Natural killer cell (primary cell): ENCODE data around the gene ACBD4. TPM values are rescaled to one million over a fixed set of nuclear protein-coding genes. Genes with fewer than 3 reads are reported as not detected.

ENCODE experiments used
- ATAC-seq, 3 donors: fragments of 150-1000 bp in 2 of 3; fragments of 200-7000 bp in 1 of 3; cut with Tn5 transposase; 1 replicate in 1 of 3; 2 replicates in 2 of 3; pipeline ENCODE4 v1.10.0; 2021; ENCODE audit warnings: mild to moderate bottlenecking in 2 of 3, moderate library complexity in 2 of 3
- DNase-seq, 2 donors: peaks; one replicate each; pipeline versions ENCODE4 v3.0.0 to v3.0.0-alpha.2; 2013 to 2021; ENCODE audit warnings: mixed read lengths in 1 of 2
- H3K27ac ChIP-seq: one replicate; pipeline ENCODE4 v1.5.1; 2013; ENCODE audit warnings: mild to moderate bottlenecking, low read length
- H3K27me3 ChIP-seq: one replicate; pipeline ENCODE4 v1.6.1; 2013; ENCODE audit warnings: low read length; ENCODE audit not compliant: control insufficient read depth, insufficient read depth
- H3K36me3 ChIP-seq: one replicate; pipeline ENCODE4 v1.6.1; 2013; ENCODE audit warnings: low read length; ENCODE audit not compliant: control insufficient read depth, insufficient read depth
- H3K4me1 ChIP-seq: one replicate; pipeline ENCODE4 v1.6.1; 2013; ENCODE audit warnings: low read length; ENCODE audit not compliant: control insufficient read depth, insufficient read depth
- H3K4me3 ChIP-seq: one replicate; pipeline ENCODE4 v1.5.1; 2013; ENCODE audit warnings: low read length
- H3K9me3 ChIP-seq: one replicate; pipeline ENCODE4 v1.6.1; 2013; ENCODE audit warnings: low read length; ENCODE audit not compliant: control insufficient read depth, insufficient read depth
- H3K27ac Mint-ChIP-seq, 2 donors: one replicate each; pipeline ENCODE4 v1.8.0; 2022; ENCODE audit warnings: mild to moderate bottlenecking in 2 of 2, mixed read lengths in 2 of 2, moderate library complexity in 1 of 2
- H3K27me3 Mint-ChIP-seq, 2 donors: one replicate each; pipeline ENCODE4 v1.8.0; 2022; ENCODE audit warnings: low read depth in 2 of 2, mixed read lengths in 2 of 2
- H3K36me3 Mint-ChIP-seq: one replicate; pipeline ENCODE4 v1.8.0; 2022; ENCODE audit warnings: mixed read lengths
- H3K4me1 Mint-ChIP-seq, 2 donors: one replicate each; pipeline ENCODE4 v1.8.0; 2022; ENCODE audit warnings: mixed read lengths in 2 of 2
- H3K4me3 Mint-ChIP-seq: one replicate; pipeline ENCODE4 v1.8.0; 2022; ENCODE audit warnings: mild to moderate bottlenecking, moderate library complexity, mixed read lengths
- H3K9me3 Mint-ChIP-seq, 2 donors: one replicate each; pipeline ENCODE4 v1.8.0; 2022; ENCODE audit warnings: mixed read lengths in 2 of 2
- CTCF ChIP-seq: fragments of 200-600 bp; IDR thresholded peaks from one replicate; pipeline ENCODE4 v1.8.0; 2022; ENCODE audit warnings: antibody characterized with exemption
- WGBS: methylation state at CpG from one replicate; pipeline ENCODE4 v1.1.7; 2013; ENCODE audit warnings: missing lambda C conversion rate; ENCODE audit not compliant: insufficient coverage; 5-methylcytosine and 5-hydroxymethylcytosine counted together
- intact Hi-C: fragments of 100-400 bp; cut with micrococcal nuclease; formaldehyde crosslinking; loops from one replicate; pipeline ENCODE4 v1.14.2; 2022
- total RNA-seq, 4 donors: library from RNA; stranded (reverse); fragments of 120-200 nt in 1 of 4; gene quantifications; one replicate each; pipeline versions ENCODE4 v1.2.3 to v1.2.4, GENCODE V29; 2013 to 2022

The ACBD4 gene
- total RNA-seq, 3 donors from 2014 or later (not counting 1 experiment from before 2014, with no cell fraction given): 12.0 to 15.9 (median 14.2) TPM

GRCh38 chr17:45160447-45161287, 25.2 kb downstream of the ACBD4 start:
- no peaks in the 10 kb centered on the region for H3K27me3 ChIP-seq
- TF ChIP-seq CTCF: no peak
- no peaks in the 10 kb centered on the region for H3K9me3 ChIP-seq
- intact Hi-C loops: loop anchor here (1.0 kb wide), 3 partner anchors 12 to 99 kb away; partner anchors contain the start of genes ACBD4, HEXIM1 and NMT1
- peak in 1 of 2 donors; percentile 75 for DNase-seq
- peak overlapping the region; percentile 99 for H3K4me3 ChIP-seq
- WGBS: 0% methylated on average over 48 of the region's 48 CpGs
- Mint-ChIP-seq H3K9me3 (no peaks in the 10 kb centered on the region), H3K27me3 (no peaks in the 10 kb centered on the region), H3K27ac (peak overlapping the region; percentile 93 to 94), H3K4me1 (peaks cover 33 to 46% of the 10 kb centered on the region in 2 donors), H3K36me3 (no peaks in the 10 kb centered on the region), H3K4me3 (peak overlapping the region; percentile 95)
- peaks cover 3% of the 10 kb centered on the region for H3K36me3 ChIP-seq
- peak overlapping the region; percentile 100 for H3K27ac ChIP-seq
- peaks cover 22% of the 10 kb centered on the region for H3K4me1 ChIP-seq
- peak; percentile 15 to 36 (median 17) for ATAC-seq

- H3K9me3 ChIP-seq: no peaks in the 10 kb centered on the region
- no peaks in the 10 kb centered on the region for H3K9me3 Mint-ChIP-seq
- H3K36me3 Mint-ChIP-seq: no peaks in the 10 kb centered on the region
- H3K4me1 ChIP-seq: peaks cover 22% of the 10 kb centered on the region
- TF ChIP-seq CTCF: no peak
- H3K27me3 ChIP-seq: no peaks in the 10 kb centered on the region
- no peaks in the 10 kb centered on the region for H3K27me3 Mint-ChIP-seq
- DNase-seq: peak; percentile 97 to 99
- peaks cover 33 to 46% of the 10 kb centered on the region in 2 donors for H3K4me1 Mint-ChIP-seq
- peak within 1 kb of the TSS; percentile 100 for H3K27ac ChIP-seq
- under 1% methylated on average over 53 of the region's 53 CpGs for WGBS
- peak within 1 kb of the TSS; percentile 93 to 94 for H3K27ac Mint-ChIP-seq
- peak; percentile 91 to 97 (median 93) for ATAC-seq
- H3K4me3 Mint-ChIP-seq: peak within 1 kb of the TSS; percentile 95
- peaks cover 3% of the 10 kb centered on the region for H3K36me3 ChIP-seq
- H3K4me3 ChIP-seq: peak within 1 kb of the TSS; percentile 99
- intact Hi-C loops: loop anchor here (1.0 kb wide), 3 partner anchors 13 to 100 kb away; partner anchors contain the start of genes ACBD4, HEXIM1 and NMT1
Observed at GRCh38 chr17:45161288-45162024, 26.0 kb downstream of the ACBD4 start, which contains the start of gene HEXIM2. Gene HEXIM2 (plus strand): TSS chr17:45161875. CDS start chr17:45162794, 919 bp downstream.

- intact Hi-C loops: no loop called here
- H3K27me3 Mint-ChIP-seq: no peaks in the 10 kb centered on the region
- H3K27me3 ChIP-seq: no peaks in the 10 kb centered on the region
- TF ChIP-seq CTCF: no peak
- H3K27ac ChIP-seq: no peak overlapping the region
- H3K36me3 ChIP-seq: peaks cover 3% of the 10 kb centered on the region
- no peaks in the 10 kb centered on the region for H3K9me3 Mint-ChIP-seq
- H3K4me3 Mint-ChIP-seq: peak overlapping the region; percentile 95
- H3K4me3 ChIP-seq: peak overlapping the region; percentile 3
- H3K4me1 ChIP-seq: peaks cover 22% of the 10 kb centered on the region
- peak overlapping the region; percentile 93 to 94 for H3K27ac Mint-ChIP-seq
- DNase-seq (no peak), ATAC-seq (no peak)
- WGBS: 66% methylated on average over 9 of the region's 9 CpGs
- no peaks in the 10 kb centered on the region for H3K9me3 ChIP-seq
- H3K36me3 Mint-ChIP-seq: no peaks in the 10 kb centered on the region
- peaks cover 33 to 46% of the 10 kb centered on the region in 2 donors for H3K4me1 Mint-ChIP-seq
Observed at GRCh38 chr17:45162025-45162687, 26.7 kb downstream of the ACBD4 start.
